Measurements from ENCODE around the gene C16orf74.
A peak's percentile ranks its signal among the peaks of the same experiment; 100 is the strongest.

The C16orf74 gene

GRCh38 chr16:85665373-85665740 lies 85.5 kb downstream of the C16orf74 start:
- in situ Hi-C loops (cut with MboI; ENCODE audit: low pct_unique_long_range_greater_than_20kb, low sequenced_read_pairs) = loop anchor here (25.0 kb wide), 1 partner anchor 322 kb away; no protein-coding TSS in a partner anchor
- DNase-seq = no peak

- no peak for DNase-seq
- in situ Hi-C loops (cut with MboI; ENCODE audit: low pct_unique_long_range_greater_than_20kb, low sequenced_read_pairs) = loop anchor here (25.0 kb wide), 1 partner anchor 323 kb away; no protein-coding TSS in a partner anchor
Measured at GRCh38 chr16:85664580-85665372, 86.1 kb downstream of the C16orf74 start.

GRCh38 chr16:85663891-85664321 lies 87.0 kb downstream of the C16orf74 start:
- in situ Hi-C loops (cut with MboI; ENCODE audit: low pct_unique_long_range_greater_than_20kb, low sequenced_read_pairs) = loop anchor here (25.0 kb wide), 1 partner anchor 323 kb away; no protein-coding TSS in a partner anchor
- DNase-seq = no peak

- in situ Hi-C loops (cut with MboI; ENCODE audit: low pct_unique_long_range_greater_than_20kb, low sequenced_read_pairs) = loop anchor here (25.0 kb wide), 1 partner anchor 324 kb away; no protein-coding TSS in a partner anchor
Measured at GRCh38 chr16:85662976-85663830, 87.7 kb downstream of the C16orf74 start.

GRCh38 chr16:85662482-85662812 lies 88.4 kb downstream of the C16orf74 start:
- in situ Hi-C loops (cut with MboI; ENCODE audit: low pct_unique_long_range_greater_than_20kb, low sequenced_read_pairs) = loop anchor here (25.0 kb wide), 1 partner anchor 325 kb away; no protein-coding TSS in a partner anchor
- no peak for DNase-seq

More at GRCh38 chr16:85662976-85663830, 87.7 kb downstream of the C16orf74 start:
- DNase-seq = no peak

- DNase-seq = no peak
- in situ Hi-C loops (cut with MboI; ENCODE audit: low pct_unique_long_range_greater_than_20kb, low sequenced_read_pairs) = loop anchor here (25.0 kb wide), 1 partner anchor 325 kb away; no protein-coding TSS in a partner anchor
Measured at GRCh38 chr16:85661740-85662481, 89.0 kb downstream of the C16orf74 start.

- DNase-seq = no peak
- in situ Hi-C loops (cut with MboI; ENCODE audit: low pct_unique_long_range_greater_than_20kb, low sequenced_read_pairs) = loop anchor here (25.0 kb wide), 1 partner anchor 326 kb away; no protein-coding TSS in a partner anchor
Measured at GRCh38 chr16:85660843-85661739, 89.8 kb downstream of the C16orf74 start.

- DNase-seq = peak; percentile 81
- in situ Hi-C loops (cut with MboI; ENCODE audit: low pct_unique_long_range_greater_than_20kb, low sequenced_read_pairs) = loop anchor here (25.0 kb wide), 1 partner anchor 327 kb away; no protein-coding TSS in a partner anchor
Measured at GRCh38 chr16:85659805-85660511, 90.9 kb downstream of the C16orf74 start.

- DNase-seq = no peak
- in situ Hi-C loops (cut with MboI; ENCODE audit: low pct_unique_long_range_greater_than_20kb, low sequenced_read_pairs) = loop anchor here (25.0 kb wide), 1 partner anchor 328 kb away; no protein-coding TSS in a partner anchor
Measured at GRCh38 chr16:85659336-85659735, 91.6 kb downstream of the C16orf74 start.

GRCh38 chr16:85658504-85659326 lies 92.2 kb downstream of the C16orf74 start:
- DNase-seq = no peak
- in situ Hi-C loops (cut with MboI; ENCODE audit: low pct_unique_long_range_greater_than_20kb, low sequenced_read_pairs) = loop anchor here (25.0 kb wide), 1 partner anchor 329 kb away; no protein-coding TSS in a partner anchor

- in situ Hi-C loops (cut with MboI; ENCODE audit: low pct_unique_long_range_greater_than_20kb, low sequenced_read_pairs) = loop anchor here (25.0 kb wide), 1 partner anchor 329 kb away; no protein-coding TSS in a partner anchor
- DNase-seq = no peak
Measured at GRCh38 chr16:85657996-85658395, 92.9 kb downstream of the C16orf74 start.
